Cerebellar nuclear complex (tissue), 1 donor: ENCODE data around the gene MAP3K21.

ENCODE experiments used
- DNase-seq, 2 experiments: peaks; one replicate each; lab custom pipeline; 2025; lab: John Stamatoyannopoulos, UW

Gene MAP3K21

GRCh38 chr1:233326319-233326718, 1.2 kb upstream of the MAP3K21 start:
- DNase-seq, result no peak

DNA sequence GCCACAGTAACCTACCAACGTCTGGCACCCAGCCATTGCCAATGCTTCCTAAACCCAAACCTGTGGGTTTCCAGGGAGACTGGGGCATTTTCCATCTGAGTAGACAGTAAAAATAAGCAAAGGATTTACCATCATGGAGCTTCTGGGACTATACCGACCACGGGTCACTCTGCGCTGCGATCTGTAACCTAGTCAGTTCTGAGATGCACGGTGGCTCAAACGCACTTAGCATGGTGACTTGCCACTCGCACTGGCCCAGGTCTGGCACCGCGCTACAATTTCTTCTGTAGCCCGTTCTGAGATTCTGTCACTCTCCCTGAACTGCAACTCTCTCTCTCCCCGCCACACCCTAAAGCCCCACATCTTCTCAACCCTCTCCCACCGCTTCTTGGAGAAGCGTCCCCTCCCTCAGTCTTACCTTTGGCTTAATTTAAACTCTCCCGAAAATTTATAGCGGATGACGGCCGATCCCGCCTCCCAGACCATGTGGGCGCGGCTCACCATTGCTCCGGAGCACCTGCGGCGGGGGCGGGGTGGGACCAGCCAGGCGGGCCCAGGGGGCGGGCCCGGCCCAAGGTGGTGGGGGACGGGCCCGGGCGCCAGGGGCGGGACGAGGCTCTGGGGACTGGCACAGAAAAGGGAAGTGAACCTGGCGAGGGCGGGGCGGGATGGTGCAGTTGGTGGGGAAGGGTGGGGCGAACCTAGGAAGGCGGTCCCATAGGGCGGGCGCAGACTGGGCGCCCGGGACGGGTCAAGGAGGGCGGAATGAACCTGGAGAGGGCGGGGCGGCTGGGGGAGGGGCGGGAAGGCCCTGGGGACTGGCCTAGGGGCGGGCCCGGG, 493 bp upstream of the MAP3K21 start:
- DNase-seq, result peak in 1 of 2 experiments; percentile 15

DNA sequence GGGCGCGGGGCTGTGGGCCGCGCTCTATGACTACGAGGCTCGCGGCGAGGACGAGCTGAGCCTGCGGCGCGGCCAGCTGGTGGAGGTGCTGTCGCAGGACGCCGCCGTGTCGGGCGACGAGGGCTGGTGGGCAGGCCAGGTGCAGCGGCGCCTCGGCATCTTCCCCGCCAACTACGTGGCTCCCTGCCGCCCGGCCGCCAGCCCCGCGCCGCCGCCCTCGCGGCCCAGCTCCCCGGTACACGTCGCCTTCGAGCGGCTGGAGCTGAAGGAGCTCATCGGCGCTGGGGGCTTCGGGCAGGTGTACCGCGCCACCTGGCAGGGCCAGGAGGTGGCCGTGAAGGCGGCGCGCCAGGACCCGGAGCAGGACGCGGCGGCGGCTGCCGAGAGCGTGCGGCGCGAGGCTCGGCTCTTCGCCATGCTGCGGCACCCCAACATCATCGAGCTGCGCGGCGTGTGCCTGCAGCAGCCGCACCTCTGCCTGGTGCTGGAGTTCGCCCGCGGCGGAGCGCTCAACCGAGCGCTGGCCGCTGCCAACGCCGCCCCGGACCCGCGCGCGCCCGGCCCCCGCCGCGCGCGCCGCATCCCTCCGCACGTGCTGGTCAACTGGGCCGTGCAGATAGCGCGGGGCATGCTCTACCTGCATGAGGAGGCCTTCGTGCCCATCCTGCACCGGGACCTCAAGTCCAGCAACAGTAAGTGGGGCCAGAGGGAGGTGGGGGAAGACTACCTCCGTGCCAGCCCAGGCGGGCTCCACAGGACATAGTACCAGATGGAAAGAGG, 808 bp downstream of the MAP3K21 start:
- no peak for DNase-seq

GRCh38 chr1:233331676-233332519, 4.4 kb downstream of the MAP3K21 start:
- no peak for DNase-seq

DNA sequence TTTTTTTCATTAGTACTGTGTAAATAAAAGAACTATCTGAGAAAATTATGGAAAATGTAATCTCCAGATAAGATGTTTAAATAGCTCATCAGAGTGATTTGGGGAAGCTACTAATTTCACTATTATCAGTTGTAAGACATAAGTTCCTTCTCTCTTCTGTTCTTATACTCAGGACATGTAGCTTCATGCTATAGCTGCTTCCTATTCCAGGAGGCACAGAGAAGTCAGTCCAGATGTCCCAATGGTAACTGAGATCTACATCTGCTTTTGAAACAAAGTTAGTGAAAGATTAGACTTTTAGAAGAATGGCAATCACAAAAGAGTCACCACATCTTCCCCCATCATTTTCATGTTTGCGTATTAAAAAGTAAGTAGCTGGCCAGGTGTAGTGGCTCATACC, 5.6 kb downstream of the MAP3K21 start:
- DNase-seq, result no peak

GRCh38 chr1:233334092-233334491, 6.6 kb downstream of the MAP3K21 start:
- DNase-seq, result no peak

- DNase-seq, result no peak
Observed at GRCh38 chr1:233336554-233337456, 9.3 kb downstream of the MAP3K21 start.

DNA sequence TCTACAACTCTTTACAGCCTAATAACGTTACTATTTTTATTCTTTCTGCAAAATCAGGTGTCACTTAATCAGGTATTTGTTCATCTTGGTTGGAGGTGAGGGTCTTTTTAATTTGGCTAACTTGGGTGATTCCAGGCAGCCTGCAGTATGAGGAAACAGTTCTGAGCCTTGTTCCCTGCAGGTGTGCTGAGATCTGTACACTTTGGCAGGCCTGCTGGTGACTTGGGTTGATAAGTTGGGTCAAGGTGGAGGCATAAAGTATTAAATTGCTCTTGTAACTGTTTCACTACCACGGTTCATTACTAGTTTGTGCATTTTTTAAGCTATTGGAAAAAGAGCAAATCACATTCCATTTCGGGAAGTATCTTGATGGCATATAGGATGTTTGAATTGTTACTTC, 10.0 kb downstream of the MAP3K21 start:
- DNase-seq, result no peak

- DNase-seq, result no peak
Observed at GRCh38 chr1:233338102-233338501, 10.6 kb downstream of the MAP3K21 start.

GRCh38 chr1:233340031-233340555, 12.6 kb downstream of the MAP3K21 start:
- no peak for DNase-seq

DNA sequence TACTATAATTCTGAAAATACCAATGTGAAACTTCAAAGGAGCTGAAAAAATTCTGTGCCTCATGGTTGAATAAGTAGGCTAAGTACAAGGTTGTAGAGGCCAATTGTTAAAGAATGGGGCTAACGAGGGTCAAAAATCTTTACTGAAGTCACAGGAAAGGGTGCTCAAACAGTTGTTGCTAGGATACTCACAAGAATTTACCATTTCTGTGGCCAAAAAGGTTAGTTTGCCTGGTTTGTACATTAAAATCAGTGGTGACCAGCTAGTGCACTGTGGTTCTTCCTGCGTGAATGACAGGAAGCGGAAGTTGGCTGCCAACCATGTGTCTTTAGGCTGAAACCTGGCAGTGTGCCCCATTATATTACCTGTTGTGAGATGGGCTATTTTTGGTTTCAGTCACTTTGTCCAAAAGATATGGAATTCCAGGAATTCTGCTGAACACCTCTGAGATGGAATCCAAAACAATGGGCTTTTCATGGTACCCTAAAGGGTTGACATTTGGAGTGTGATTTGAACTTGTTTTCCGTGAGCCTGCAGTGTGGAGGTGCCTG, 13.5 kb downstream of the MAP3K21 start:
- DNase-seq, result no peak

DNA sequence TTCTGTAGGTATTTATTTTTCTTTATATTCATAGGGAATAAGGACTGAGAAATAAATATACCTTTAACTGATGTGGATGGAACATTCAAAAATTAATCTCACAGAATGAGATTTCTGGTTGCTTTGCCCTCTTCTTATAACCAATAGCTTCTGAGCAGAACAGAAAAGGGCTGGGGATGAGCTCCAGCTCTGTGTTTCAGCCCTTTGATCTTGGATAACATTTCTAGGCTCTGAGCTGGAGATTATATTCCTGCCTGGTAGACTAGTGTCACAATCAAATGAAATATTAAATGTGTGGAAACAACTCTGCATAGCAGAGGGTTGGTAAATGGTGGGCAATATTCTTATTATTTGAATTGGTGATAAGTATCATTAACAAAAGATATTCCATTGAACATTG, 14.6 kb downstream of the MAP3K21 start:
- no peak for DNase-seq

- no peak for DNase-seq
Observed at GRCh38 chr1:233343262-233343661, 15.7 kb downstream of the MAP3K21 start.

- no peak for DNase-seq
Observed at GRCh38 chr1:233347338-233347737, 19.8 kb downstream of the MAP3K21 start.

DNA sequence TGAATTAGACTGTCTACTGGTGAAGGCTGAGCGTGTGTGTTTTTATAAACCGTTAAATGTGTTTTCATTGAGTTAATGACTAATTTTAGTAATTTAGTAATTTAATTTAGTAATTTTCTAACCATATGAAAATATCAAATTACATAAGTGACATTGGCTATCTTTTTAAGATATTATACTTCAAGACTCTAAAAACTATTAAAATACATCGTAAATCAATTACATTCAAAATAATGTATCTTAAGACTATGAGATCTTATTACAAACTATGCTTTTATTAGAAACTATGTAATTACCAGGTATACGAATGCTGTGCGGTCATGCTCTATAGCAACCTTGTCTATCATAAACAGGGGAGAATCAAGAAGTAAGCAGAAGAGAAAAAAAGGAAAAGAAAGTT, 21.6 kb downstream of the MAP3K21 start:
- no peak for DNase-seq

- DNase-seq, result no peak
Observed at GRCh38 chr1:233354983-233355382, 27.5 kb downstream of the MAP3K21 start.

- DNase-seq, result no peak
Observed at GRCh38 chr1:233355841-233356704, 28.5 kb downstream of the MAP3K21 start.

DNA sequence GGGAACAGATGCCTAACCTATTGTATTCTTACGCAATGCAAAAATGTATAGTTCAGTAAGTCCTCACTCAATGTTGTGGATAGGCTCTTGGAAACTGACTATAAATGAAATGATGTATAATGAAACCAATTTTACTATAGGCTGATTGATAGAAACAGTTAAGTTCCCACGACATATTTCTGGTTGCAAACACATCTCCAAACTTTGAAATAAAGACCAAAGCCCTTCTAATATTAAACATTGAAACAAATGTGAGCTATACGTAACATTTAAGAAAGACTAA, 29.1 kb downstream of the MAP3K21 start:
- DNase-seq, result no peak

DNA sequence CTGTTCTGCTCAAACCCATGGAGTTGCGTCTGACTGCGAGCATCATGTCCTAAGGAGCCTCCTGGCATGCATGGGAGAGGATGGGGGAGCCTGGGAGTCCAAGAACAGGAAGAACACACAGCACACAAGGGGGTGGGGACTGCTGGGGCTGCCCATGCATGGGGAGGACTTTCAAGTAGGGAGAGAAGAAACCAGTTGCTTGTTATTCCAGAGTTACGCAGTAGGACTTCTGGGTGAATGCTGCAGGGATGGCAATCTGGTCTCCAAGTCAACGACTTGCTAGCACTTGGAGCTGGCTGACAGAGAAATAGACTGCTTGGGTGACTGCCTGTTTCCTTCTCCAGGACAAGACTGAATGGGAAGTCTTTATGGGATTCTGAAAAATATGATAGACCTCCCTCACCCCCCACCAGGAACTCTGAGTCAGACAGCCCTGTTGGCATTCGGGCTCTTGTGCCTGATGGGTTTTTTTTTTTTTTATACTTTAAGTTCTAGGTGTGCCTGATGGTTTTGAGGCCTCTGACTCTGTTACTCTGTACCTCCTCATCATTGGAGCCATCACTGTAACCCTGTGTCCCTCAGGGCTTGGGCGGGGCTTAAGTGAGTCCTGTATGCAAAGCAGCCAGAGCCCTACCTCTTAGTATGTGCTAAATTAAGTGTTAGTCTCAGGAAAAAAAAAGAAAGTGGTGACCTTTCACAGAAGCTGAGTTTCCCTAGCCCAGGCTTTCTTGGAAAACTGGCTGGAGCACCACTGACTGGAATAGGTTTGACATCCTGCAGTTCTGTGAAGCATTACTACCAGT, 30.3 kb downstream of the MAP3K21 start:
- DNase-seq, result no peak
